HG03045 (cell line): Measurements from ENCODE around the gene LMNTD2.

Experiments used
- ATAC-seq: cut with Tn5 transposase; IDR thresholded peaks from one replicate; pipeline ENCODE4 v1.9.1; 2021; ENCODE audit warnings: mild to moderate bottlenecking, moderate library complexity; ENCODE audit not compliant: unreplicated experiment

The LMNTD2 gene

GRCh38 chr11:535519-536454 is 24.8 kb downstream of the LMNTD2 start, which contains the start of gene HRAS:
Gene HRAS, minus strand, starts transcription at chr11:535576.
- peak; percentile 66 for ATAC-seq

DNA sequence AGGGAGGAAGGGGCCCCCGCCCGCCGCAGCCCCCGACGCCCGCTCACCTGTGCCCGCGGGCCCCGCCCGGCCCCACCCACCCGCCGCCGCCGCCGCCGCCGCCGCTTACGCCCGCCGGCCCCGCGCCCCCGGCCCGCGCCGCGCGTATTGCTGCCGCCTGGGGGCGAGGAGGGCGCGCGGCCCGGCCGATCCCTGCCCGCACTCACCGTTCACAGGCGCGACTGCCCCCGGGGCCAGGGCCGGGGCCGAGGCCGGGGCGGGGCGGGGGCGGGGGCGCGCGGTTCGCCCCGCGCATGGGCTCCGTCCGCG is 25.4 kb downstream of the LMNTD2 start:
- peak; percentile 11 for ATAC-seq

DNA sequence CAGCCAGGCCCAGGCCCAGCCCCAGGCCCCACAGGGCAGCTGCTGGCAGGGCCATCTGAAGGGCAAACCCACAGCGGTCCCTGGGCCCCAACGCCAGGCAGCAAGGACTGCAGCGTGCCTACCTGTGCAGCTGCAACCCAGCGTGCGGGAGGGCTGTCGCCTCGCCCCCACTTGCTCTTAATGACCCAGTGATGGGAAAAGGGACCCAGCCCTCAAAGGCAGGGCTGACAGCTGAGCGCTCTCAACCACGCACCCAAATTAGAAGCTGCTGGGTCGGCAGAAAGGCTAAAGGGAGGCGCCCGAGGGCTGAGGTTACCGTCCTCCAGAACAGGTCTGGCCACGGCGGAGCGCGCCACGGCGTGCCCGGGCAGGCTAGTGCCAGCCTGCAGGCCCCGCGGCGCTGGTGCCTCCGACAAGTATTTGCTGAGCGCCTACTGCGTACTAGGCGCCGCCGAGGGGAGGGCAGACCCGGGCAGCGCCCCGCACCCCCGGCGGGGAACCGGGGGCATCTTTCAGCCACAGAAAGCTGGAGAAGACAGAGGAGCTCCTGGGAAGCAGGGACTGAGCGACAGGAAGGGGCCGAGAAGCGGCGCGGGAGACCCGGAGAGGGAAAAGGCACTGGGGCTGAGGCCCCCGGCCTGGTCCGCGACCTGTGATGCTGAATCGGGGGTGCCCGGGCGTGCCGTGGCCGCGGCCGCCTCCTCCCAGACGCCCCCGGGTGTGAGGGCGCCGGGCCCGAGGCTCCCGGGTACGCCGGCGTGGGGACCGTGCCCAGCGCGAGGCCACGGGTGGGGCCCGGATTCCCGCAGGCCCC is 25.9 kb downstream of the LMNTD2 start:
- no peak for ATAC-seq

DNA sequence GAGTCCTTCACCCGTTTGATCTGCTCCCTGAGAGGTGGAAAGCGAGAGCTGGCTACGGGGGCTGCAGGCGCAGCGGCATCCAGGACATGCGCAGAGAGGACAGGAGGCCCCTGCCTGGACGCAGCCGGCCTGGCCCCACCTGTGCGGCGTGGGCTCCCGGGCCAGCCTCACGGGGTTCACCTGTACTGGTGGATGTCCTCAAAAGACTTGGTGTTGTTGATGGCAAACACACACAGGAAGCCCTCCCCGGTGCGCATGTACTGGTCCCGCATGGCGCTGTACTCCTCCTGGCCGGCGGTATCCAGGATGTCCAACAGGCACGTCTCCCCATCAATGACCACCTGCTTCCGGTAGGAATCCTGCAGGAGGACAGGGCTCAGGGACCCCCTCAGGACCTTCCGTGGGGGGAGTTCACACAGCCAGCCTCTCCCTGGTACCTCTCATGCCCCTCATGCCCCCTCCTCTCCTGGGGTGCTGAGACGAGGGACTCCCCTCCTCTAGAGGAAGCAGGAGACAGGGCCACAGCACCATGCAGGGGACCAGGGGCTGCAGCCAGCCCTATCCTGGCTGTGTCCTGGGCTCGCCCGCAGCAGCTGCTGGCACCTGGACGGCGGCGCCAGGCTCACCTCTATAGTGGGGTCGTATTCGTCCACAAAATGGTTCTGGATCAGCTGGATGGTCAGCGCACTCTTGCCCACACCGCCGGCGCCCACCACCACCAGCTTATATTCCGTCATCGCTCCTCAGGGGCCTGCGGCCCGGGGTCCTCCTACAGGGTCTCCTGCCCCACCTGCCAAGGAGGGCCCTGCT is 26.7 kb downstream of the LMNTD2 start:
- ATAC-seq = no peak

GRCh38 chr11:532986-533585 is 27.5 kb downstream of the LMNTD2 start:
- ATAC-seq = no peak

- ATAC-seq = no peak
Observed at GRCh38 chr11:532527-532985, 28.0 kb downstream of the LMNTD2 start.

DNA sequence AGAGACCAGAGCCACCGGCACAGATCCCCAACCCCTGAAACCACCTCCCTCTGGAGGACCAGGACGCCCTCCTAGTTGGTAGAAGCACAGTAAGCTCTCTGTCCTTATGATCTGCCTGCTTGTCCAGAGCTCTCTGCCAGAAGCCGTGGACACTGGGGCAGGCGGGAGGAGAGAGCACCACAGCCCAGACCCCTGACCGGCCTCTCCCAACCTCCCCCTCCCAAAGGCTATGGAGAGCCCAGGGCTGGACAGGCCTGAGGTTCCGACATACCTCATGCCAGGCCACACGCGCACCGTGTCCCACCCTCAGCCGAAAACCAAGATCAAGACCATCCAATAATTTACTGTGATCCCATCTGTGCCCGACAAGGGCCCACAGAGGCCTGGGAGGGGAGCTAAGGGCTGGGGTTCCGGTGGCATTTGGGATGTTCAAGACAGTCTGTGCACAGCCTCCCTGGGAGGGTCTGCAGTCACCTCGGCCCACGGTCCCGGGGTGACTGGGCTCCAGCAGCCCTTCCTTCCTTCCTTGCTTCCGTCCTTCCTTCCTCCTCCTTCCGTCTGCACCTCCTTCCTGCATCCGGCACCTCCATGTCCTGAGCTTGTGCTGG is 28.5 kb downstream of the LMNTD2 start:
- ATAC-seq = no peak

DNA sequence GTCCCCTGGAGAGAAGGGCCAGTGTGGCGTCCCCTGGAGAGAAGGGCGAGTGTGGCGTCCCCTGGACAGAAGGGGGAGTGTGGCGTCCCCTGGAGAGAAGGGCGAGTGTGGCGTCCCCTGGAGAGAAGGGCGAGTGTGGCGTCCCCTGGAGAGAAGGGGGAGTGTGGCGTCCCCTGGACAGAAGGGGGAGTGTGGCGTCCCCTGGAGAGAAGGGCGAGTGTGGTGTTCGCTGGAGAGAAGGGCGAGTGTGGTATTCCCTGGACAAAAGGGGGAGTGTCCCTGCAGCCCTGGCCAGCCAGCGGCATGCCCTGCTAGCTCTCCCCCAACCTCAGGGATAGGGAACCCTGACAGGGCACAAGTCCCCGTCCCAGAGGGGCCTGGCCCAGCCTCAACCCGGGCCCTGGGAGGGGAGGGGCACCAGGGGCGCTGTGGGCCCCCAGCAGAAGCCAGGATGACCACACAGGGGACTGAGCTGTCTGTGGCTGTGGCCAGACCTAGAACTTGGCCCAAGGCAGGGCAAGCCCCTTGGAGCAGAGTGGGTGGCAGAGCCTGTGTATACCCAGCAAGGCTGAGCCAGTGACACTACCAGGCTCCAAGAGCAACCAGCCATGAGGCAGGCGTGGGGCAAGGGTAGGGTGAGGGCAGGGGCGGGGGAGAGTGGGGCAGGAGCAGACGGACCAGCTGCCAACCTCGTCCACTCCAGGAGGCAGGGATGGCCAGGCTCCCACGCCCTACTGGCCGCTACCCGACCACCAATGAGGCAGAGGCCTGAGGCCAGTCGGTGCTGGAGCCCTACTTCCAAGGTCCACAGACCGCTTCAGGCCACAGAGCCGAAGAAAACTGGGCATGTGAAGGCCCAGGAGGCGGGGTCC is 29.3 kb downstream of the LMNTD2 start:
- no peak for ATAC-seq

DNA sequence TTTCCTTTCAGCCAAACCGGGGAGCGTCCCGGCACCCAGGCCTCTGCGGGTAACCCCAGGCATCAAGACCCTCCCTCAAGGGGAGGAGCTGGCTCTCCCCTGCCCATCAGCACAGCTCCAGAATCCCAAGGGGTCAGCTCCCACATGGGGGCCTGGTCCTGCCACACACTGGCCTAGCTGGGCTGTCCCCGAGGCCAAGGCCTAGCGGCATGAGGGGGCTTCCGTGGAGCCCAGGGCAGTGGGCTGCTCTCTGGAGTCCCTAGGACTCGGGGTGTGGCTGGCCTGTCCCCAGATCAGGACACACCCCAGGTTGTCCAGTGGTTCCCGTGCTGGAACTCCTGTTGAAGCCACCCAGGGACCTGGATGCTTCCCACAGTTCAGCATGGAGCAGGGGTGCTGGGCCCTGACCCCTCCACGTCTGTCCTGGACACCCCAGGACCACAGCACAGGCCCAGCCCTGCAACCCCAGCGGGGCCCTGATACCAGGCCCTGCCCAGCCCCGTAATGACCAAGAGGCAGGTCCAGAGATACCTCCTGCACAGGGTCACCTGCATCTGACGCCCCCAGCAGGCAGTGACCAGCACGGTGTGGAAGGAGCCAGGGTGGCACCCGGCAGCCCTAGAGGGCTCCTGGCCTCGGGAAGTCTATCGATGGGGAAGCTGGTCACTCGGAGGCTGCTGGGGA is 30.7 kb downstream of the LMNTD2 start:
- ATAC-seq = no peak

GRCh38 chr11:528815-529727 is 31.5 kb downstream of the LMNTD2 start:
- ATAC-seq = no peak

DNA sequence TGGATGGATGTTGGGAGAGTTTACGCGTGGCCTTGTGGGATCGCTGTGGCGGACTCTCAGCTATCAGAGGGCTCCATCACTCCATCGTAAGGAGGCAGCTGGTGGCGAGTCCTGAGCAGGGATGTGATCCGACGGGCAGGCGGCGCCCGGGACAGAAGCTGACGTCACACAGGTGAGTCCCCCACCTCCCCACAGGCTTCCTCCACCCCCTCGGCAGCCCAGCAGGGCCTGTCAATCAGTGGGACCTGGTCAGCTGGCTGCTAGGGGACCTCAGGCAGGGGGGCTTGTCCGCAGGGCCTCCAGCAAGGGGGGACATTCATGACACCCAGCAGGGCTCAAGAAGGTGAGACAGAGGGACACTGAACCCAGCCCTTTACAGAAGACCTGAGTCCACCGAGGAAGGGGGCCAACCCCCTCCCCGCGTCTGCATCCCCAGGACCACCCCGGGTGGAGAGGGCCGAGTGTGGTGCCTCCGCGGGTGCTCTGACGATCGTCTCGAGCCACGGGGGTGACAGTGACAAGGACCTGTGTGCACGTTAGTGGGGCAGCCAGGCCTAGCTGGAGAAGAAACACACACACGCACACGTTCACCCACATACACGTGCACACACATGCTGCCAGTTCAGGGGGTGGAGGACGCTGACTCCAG is 32.2 kb downstream of the LMNTD2 start:
- no peak for ATAC-seq

DNA sequence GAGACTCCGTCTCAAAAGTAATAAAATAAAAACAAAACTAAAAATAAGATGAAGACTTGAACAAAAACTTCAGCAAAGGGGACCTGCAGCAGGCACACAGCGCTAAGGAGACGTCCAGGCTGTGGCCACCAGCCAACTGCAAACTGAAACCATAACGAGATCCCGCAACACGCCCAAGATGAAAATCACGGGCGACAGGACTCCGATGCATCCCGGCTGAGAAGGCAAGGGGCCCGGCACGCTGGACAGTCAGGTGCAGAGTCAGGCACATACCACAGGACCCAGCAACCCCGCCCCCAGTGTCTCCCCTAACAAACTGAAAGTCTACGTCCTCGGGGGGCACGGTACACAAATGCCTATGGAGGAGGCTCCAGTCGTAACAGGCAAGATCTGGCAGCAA is 34.3 kb downstream of the LMNTD2 start:
- no peak for ATAC-seq

GRCh38 chr11:521177-521688 is 39.3 kb downstream of the LMNTD2 start:
- no peak for ATAC-seq

- no peak for ATAC-seq
Observed at GRCh38 chr11:520428-521176, 39.9 kb downstream of the LMNTD2 start.

GRCh38 chr11:518463-519202 is 41.9 kb downstream of the LMNTD2 start:
- ATAC-seq = peak; percentile 88
